Neural cell (in vitro differentiated cells): ENCODE results near the gene HHIP.

Experiments used
- CTCF ChIP-seq: fragments of 450-650 bp; IDR thresholded peaks from 2 replicates; pipeline ENCODE4 v1.5.1; 2014; ENCODE audit warnings: antibody characterized with exemption, mild to moderate bottlenecking, moderate library complexity; ENCODE audit not compliant: poor library complexity, severe bottlenecking
- EP300 ChIP-seq: fragments of 450-650 bp; conservative IDR thresholded peaks from 2 replicates; pipeline ENCODE4 v1.6.1; 2014; ENCODE audit warnings: antibody characterized with exemption, mild to moderate bottlenecking, moderate library complexity; ENCODE audit not compliant: poor library complexity, severe bottlenecking
- EZH2 ChIP-seq: fragments of 200-600, 300-800 bp; shearing (Covaris generic), sonication (generic); IDR thresholded peaks from 2 replicates; pipeline ENCODE4 v1.6.1; 2014; ENCODE audit warnings: antibody characterized with exemption, low read length, borderline replicate concordance, mild to moderate bottlenecking; ENCODE audit not compliant: insufficient read depth, poor library complexity, severe bottlenecking
- MXI1 ChIP-seq: fragments of 450-650 bp; conservative IDR thresholded peaks from 2 replicates; pipeline ENCODE4 v1.6.1; 2014; ENCODE audit warnings: antibody characterized with exemption, mild to moderate bottlenecking; ENCODE audit not compliant: poor library complexity, severe bottlenecking
- POLR2AphosphoS5 ChIP-seq: IDR thresholded peaks from 2 replicates; pipeline ENCODE4 v1.6.1; 2012
- RAD21 ChIP-seq: fragments of 450-650 bp; conservative IDR thresholded peaks from 2 replicates; pipeline ENCODE4 v1.6.1; 2014; ENCODE audit warnings: antibody characterized with exemption, mild to moderate bottlenecking, moderate library complexity
- REST ChIP-seq: IDR thresholded peaks from 2 replicates; pipeline ENCODE4 v1.6.1; 2012; ENCODE audit warnings: borderline replicate concordance
- SMC3 ChIP-seq: fragments of 450-650 bp; conservative IDR thresholded peaks from 2 replicates; pipeline ENCODE4 v1.6.1; 2014; ENCODE audit warnings: antibody characterized with exemption, mild to moderate bottlenecking, moderate library complexity; ENCODE audit not compliant: poor library complexity
- TAF1 ChIP-seq: IDR thresholded peaks from 2 replicates; pipeline ENCODE4 v1.6.1; 2012; ENCODE audit warnings: low read depth

- TF ChIP-seq TAF1 (no peak), CTCF (no peak), REST (no peak), POLR2AphosphoS5 (no peak), RAD21 (no peak), MXI1 (no peak), EZH2 (no peak), EP300 (no peak), SMC3 (no peak)
Observed at GRCh38 chr4:144714166-144714565, 68.2 kb downstream of the HHIP start.
